ENCODE measurements around the gene MDP1.

The MDP1 gene

GRCh38 chr14:24181371-24182077 lies 34.3 kb downstream of the MDP1 start:
- no peak for DNase-seq

GRCh38 chr14:24179961-24180796 lies 35.7 kb downstream of the MDP1 start:
- DNase-seq = no peak

- DNase-seq = no peak
Observed at GRCh38 chr14:24179294-24179960, 36.4 kb downstream of the MDP1 start.

GRCh38 chr14:24178399-24179178 lies 37.3 kb downstream of the MDP1 start:
- DNase-seq = no peak

- no peak for DNase-seq
Observed at GRCh38 chr14:24177891-24178290, 38.0 kb downstream of the MDP1 start.

- DNase-seq = no peak
Observed at GRCh38 chr14:24177041-24177825, 38.6 kb downstream of the MDP1 start.

GRCh38 chr14:24176599-24176998 lies 39.3 kb downstream of the MDP1 start:
- no peak for DNase-seq

- peak; percentile 39 for DNase-seq
Observed at GRCh38 chr14:24172871-24173281, 43.0 kb downstream of the MDP1 start.

- DNase-seq = no peak
Observed at GRCh38 chr14:24172261-24172860, 43.5 kb downstream of the MDP1 start.

GRCh38 chr14:24171422-24172260 lies 44.2 kb downstream of the MDP1 start, which contains the start of gene REC8:
Gene REC8 (plus strand): TSS chr14:24172080. CDS start chr14:24172553, 473 bp downstream.
- peak; percentile 81 for DNase-seq

GRCh38 chr14:24167469-24168114 lies 48.3 kb downstream of the MDP1 start:
- DNase-seq = no peak

- no peak for DNase-seq
Observed at GRCh38 chr14:24165785-24166184, 50.1 kb downstream of the MDP1 start.

- DNase-seq = no peak
Observed at GRCh38 chr14:24164518-24164991, 51.3 kb downstream of the MDP1 start.

Data from right kidney (tissue), 1 donor.